Neural progenitor cell (in vitro differentiated cells): ENCODE results near the gene DCLK2.

Experiments
- CTCF ChIP-seq: fragments of 200-600 bp; sonication (generic); IDR thresholded peaks from 2 replicates; pipeline ENCODE4 v1.5.1; 2017; ENCODE audit warnings: antibody characterized with exemption, mild to moderate bottlenecking
- EZH2 ChIP-seq: fragments of 200-600 bp; sonication (generic); IDR thresholded peaks from 2 replicates; pipeline ENCODE4 v1.6.1; 2017; ENCODE audit warnings: antibody characterized with exemption, mild to moderate bottlenecking, moderate library complexity
- EZH2phosphoT487 ChIP-seq: fragments of 200-600 bp; sonication (generic); IDR thresholded peaks from 2 replicates; pipeline ENCODE4 v1.6.1; 2017; ENCODE audit warnings: antibody characterized with exemption

- no peak for TF ChIP-seq CTCF
- TF ChIP-seq EZH2, result no peak
- no peak for TF ChIP-seq EZH2phosphoT487
Measured at GRCh38 chr4:150069353-150069752, 8.9 kb upstream of the DCLK2 start.
